ENCODE data around the gene MAP3K3. TPM values are rescaled to one million over a fixed set of nuclear protein-coding genes. Genes with fewer than 3 reads are reported as not detected.

The MAP3K3 gene
- total and polyA plus RNA-seq, 8 donors = 41.3 to 58.3 (median 43.7) TPM

GRCh38 chr17:63703556-63704258, 81.5 kb downstream of the MAP3K3 start:
- intact Hi-C loops (cut with DNase I) = no loop called here
- ATAC-seq (no peak), DNase-seq (no peak)
- Histone ChIP-seq H3K36me3 (peaks cover 0 to 54% of the 10 kb centered on the region in 2 donors), H3K9me3 (no peaks in the 10 kb centered on the region), H3K4me3 (no peak overlapping the region), H3K27me3 (no peaks in the 10 kb centered on the region), H3K27ac (no peak overlapping the region), H3K4me1 (peaks cover 0 to 55% of the 10 kb centered on the region in 2 donors)
- TF ChIP-seq, protein P1, sequence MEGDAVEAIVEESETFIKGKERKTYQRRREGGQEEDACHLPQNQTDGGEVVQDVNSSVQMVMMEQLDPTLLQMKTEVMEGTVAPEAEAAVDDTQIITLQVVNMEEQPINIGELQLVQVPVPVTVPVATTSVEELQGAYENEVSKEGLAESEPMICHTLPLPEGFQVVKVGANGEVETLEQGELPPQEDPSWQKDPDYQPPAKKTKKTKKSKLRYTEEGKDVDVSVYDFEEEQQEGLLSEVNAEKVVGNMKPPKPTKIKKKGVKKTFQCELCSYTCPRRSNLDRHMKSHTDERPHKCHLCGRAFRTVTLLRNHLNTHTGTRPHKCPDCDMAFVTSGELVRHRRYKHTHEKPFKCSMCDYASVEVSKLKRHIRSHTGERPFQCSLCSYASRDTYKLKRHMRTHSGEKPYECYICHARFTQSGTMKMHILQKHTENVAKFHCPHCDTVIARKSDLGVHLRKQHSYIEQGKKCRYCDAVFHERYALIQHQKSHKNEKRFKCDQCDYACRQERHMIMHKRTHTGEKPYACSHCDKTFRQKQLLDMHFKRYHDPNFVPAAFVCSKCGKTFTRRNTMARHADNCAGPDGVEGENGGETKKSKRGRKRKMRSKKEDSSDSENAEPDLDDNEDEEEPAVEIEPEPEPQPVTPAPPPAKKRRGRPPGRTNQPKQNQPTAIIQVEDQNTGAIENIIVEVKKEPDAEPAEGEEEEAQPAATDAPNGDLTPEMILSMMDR (IDR thresholded peaks at IDR 0.05) = no peak

DNA sequence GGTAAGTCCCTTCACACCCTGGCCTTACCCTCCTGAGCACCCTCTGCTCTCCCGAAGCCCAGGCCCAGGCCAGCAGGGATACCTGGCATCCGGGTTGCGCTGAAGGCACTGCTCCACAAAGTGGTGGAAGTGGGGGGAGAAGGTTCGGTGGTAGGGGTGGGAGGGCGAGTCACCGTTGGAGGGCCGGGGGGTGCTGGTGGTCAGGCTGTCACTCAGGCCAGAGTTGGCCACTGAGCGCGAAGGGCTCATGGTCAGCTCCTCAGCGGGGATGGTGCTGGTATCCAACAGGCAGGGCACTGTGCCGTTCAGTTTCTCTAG, 82.0 kb downstream of the MAP3K3 start:
- Histone ChIP-seq H3K36me3 (peaks cover 0 to 59% of the 10 kb centered on the region in 2 donors), H3K27ac (no peak overlapping the region), H3K4me1 (peaks cover 0 to 50% of the 10 kb centered on the region in 2 donors), H3K27me3 (no peaks in the 10 kb centered on the region), H3K9me3 (no peaks in the 10 kb centered on the region), H3K4me3 (no peak overlapping the region)
- ATAC-seq (no peak), DNase-seq (peak in 1 of 4 donors; percentile 61)
- TF ChIP-seq, protein P1 (IDR thresholded peaks at IDR 0.05) = no peak
- intact Hi-C loops (cut with DNase I) = no loop called here

- intact Hi-C loops (cut with DNase I) = no loop called here
- TF ChIP-seq, protein P1 (IDR thresholded peaks at IDR 0.05) = no peak
- Histone ChIP-seq H3K4me3 (no peak overlapping the region), H3K4me1 (peaks cover 0 to 48% of the 10 kb centered on the region in 2 donors), H3K27me3 (no peaks in the 10 kb centered on the region), H3K27ac (no peak overlapping the region), H3K9me3 (no peaks in the 10 kb centered on the region), H3K36me3 (peaks cover 0 to 65% of the 10 kb centered on the region in 2 donors)
- no peak for DNase-seq
- no peak for ATAC-seq
These were observed 82.6 kb downstream of the MAP3K3 start for GRCh38 chr17:63704836-63705235.

DNA sequence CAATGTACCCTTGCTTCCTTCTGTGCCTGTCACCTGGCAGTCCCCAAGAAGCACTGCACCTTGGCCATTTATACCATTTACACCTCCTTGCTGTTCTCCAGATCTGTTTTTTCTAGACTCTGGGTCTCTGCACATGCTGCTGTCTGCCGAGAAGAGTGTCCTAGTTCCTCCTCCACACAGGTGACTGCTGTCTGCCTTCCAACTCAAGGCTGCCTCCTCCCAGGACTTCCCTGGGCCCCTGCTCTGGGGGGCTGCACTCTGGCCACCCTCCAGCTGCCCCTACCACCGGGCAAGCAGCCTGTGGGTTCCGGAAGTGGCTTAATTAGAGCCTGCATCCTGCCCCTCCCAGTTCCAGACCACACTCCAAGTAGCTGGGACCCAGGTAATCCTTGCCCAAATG, 83.4 kb downstream of the MAP3K3 start:
- Histone ChIP-seq H3K36me3 (peaks cover 0 to 73% of the 10 kb centered on the region in 2 donors), H3K4me3 (no peak overlapping the region), H3K27me3 (no peaks in the 10 kb centered on the region), H3K27ac (no peak overlapping the region), H3K9me3 (no peaks in the 10 kb centered on the region), H3K4me1 (peaks cover 0 to 42% of the 10 kb centered on the region in 2 donors)
- intact Hi-C loops (cut with DNase I) = no loop called here
- TF ChIP-seq, protein P1 (IDR thresholded peaks at IDR 0.05) = no peak
- DNase-seq = no peak
- no peak for ATAC-seq

DNA sequence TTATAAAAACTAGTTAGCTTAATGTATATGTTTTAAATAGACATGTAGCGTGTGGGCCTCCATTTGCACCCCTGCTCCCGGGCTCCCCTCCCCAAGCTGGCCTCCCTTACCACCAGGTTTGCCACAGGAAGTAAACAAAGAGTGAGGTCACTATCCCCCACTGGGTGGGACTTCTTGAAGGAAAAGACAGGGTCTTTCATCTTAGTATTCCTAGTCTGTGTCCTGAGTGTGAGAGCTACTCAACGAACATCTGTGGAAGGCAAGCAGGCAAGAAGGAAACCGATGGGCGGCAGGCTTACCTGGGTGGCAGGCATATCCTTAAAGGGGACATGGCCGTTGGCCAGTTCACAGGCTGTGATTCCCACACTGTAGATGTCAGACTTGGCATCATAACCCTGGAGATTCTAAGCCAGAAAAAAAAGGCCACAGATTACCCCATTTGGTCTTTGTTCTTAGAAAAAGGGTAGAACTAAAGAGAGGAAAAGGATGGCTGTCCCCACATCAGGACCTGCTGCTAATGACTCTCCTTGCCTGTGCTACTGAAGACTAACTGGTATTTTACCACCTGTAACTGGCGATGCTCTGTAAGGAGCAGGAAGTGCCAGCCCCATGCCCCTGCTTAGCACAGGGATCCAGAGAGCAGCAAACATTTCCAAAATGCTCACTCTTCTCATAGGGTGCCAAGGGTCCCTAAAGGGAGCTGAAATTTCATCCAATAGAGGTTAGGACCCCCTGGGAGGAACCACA, 84.3 kb downstream of the MAP3K3 start:
- TF ChIP-seq, protein P1 (IDR thresholded peaks at IDR 0.05) = no peak
- intact Hi-C loops (cut with DNase I) = no loop called here
- no peak for DNase-seq
- no peaks in the 10 kb centered on the region for H3K9me3 ChIP-seq
- no peak for ATAC-seq
- H3K27me3 ChIP-seq = no peaks in the 10 kb centered on the region
- peaks cover 0 to 33% of the 10 kb centered on the region in 2 donors for H3K4me1 ChIP-seq
- peaks cover 0 to 82% of the 10 kb centered on the region in 2 donors for H3K36me3 ChIP-seq
- no peak overlapping the region for H3K4me3 ChIP-seq
- no peak overlapping the region for H3K27ac ChIP-seq

Data from left lung (tissue), 10 donors.